GM12873 (cell line): ENCODE measurements around the gene STUM.

Experiments
- TF ChIP-seq, protein P1 (sequence below): IDR thresholded peaks from 2 replicates; pipeline ENCODE4 v1.5.1; 2012; ENCODE audit warnings: low read depth, mild to moderate bottlenecking, moderate library complexity, low read length, control low read depth; ENCODE audit not compliant: insufficient read depth; ENCODE audit errors: missing control alignments

Gene STUM

GRCh38 chr1:226603022-226603857, 54.7 kb downstream of the STUM start:
- TF ChIP-seq, protein P1, sequence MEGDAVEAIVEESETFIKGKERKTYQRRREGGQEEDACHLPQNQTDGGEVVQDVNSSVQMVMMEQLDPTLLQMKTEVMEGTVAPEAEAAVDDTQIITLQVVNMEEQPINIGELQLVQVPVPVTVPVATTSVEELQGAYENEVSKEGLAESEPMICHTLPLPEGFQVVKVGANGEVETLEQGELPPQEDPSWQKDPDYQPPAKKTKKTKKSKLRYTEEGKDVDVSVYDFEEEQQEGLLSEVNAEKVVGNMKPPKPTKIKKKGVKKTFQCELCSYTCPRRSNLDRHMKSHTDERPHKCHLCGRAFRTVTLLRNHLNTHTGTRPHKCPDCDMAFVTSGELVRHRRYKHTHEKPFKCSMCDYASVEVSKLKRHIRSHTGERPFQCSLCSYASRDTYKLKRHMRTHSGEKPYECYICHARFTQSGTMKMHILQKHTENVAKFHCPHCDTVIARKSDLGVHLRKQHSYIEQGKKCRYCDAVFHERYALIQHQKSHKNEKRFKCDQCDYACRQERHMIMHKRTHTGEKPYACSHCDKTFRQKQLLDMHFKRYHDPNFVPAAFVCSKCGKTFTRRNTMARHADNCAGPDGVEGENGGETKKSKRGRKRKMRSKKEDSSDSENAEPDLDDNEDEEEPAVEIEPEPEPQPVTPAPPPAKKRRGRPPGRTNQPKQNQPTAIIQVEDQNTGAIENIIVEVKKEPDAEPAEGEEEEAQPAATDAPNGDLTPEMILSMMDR = no peak

GRCh38 chr1:226603858-226604559, 55.4 kb downstream of the STUM start:
- TF ChIP-seq, protein P1 = no peak

GRCh38 chr1:226604560-226605317, 56.2 kb downstream of the STUM start:
- TF ChIP-seq, protein P1 = no peak

GRCh38 chr1:226605318-226605950, 56.9 kb downstream of the STUM start:
- TF ChIP-seq, protein P1 = no peak

- TF ChIP-seq, protein P1 = no peak
Observed at GRCh38 chr1:226606311-226607267, 58.0 kb downstream of the STUM start.

DNA sequence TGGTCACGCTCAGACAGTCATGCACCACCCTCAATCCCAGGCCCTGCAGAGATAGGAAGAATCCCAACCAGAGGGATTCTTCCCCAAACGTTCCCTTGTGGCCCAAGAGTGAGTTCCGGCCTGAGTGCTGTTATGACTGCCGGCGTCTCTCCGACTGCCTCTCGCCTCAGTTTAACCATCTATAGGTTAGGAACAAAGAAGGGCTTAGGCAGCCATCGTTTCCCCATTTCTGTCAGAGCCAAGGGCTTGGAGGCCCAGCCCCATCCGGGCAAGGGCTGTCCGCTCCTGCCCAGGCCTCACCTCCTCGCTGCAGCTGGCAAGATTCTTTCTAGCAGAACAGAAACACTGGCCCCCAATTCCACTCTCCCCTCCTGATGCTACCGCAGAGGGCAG, 58.7 kb downstream of the STUM start:
- TF ChIP-seq, protein P1 = no peak
